Lung (tissue), 12 donors: ENCODE results near the gene FBLN1. TPM values are rescaled to one million over a fixed set of nuclear protein-coding genes. Genes with fewer than 3 reads are reported as not detected.
"Not testable (repeated sequence)": the region's sequence is repeated elsewhere in the genome, so short reads cannot be mapped to it uniquely, and the experiment has no call there.

Experiments used
- ATAC-seq: fragments of 200-7000 bp; cut with Tn5 transposase; one replicate; pipeline ENCODE4 v1.9.1; 2020; ENCODE audit warnings: moderate number of reproducible peaks; ENCODE audit not compliant: insufficient read depth, low FRiP score
- DNase-seq, 3 donors: peaks; one replicate each; pipeline ENCODE4 v3.0.0-alpha.2; 2013 to 2017
- H3K27ac ChIP-seq, 2 donors: one replicate each; pipeline ENCODE4 v1.5.1; 2013; ENCODE audit warnings: mild to moderate bottlenecking in 2 of 2, moderate library complexity in 2 of 2, control low read depth in 1 of 2, inconsistent platforms in 1 of 2, low read depth in 1 of 2, low read length in 1 of 2
- H3K27me3 ChIP-seq, 3 donors: one replicate each; pipeline ENCODE4 v1.5.1; 2013; ENCODE audit warnings: low read length in 2 of 3; ENCODE audit not compliant: control insufficient read depth in 3 of 3, insufficient read depth in 3 of 3
- H3K36me3 ChIP-seq, 4 donors: one replicate each; pipeline ENCODE4 v1.5.1; 2013; ENCODE audit warnings: low read length in 4 of 4, mild to moderate bottlenecking in 1 of 4, moderate library complexity in 1 of 4; ENCODE audit not compliant: control insufficient read depth in 4 of 4, insufficient read depth in 4 of 4
- H3K4me1 ChIP-seq, 5 donors: one replicate each; pipeline ENCODE4 v1.5.1; 2013; ENCODE audit warnings: low read length in 5 of 5, mild to moderate bottlenecking in 2 of 5, moderate library complexity in 1 of 5; ENCODE audit not compliant: control insufficient read depth in 5 of 5, insufficient read depth in 5 of 5
- H3K4me3 ChIP-seq: one replicate; pipeline ENCODE4 v1.5.1; 2013; ENCODE audit warnings: mild to moderate bottlenecking, control low read depth, moderate library complexity
- H3K9ac ChIP-seq, 2 donors: one replicate each; pipeline ENCODE4 v1.5.1; 2013; ENCODE audit warnings: low read length in 2 of 2, control low read depth in 1 of 2; ENCODE audit not compliant: insufficient read depth in 1 of 2
- H3K9me3 ChIP-seq, 4 donors: one replicate each; pipeline ENCODE4 v1.5.1; 2013; ENCODE audit warnings: low read length in 3 of 4, mild to moderate bottlenecking in 1 of 4, moderate library complexity in 1 of 4; ENCODE audit not compliant: control insufficient read depth in 4 of 4, insufficient read depth in 3 of 4
- CTCF ChIP-seq: IDR thresholded peaks from 2 replicates; pipeline ENCODE4 v1.5.1; 2012; ENCODE audit warnings: mild to moderate bottlenecking; ENCODE audit errors: control extremely low read depth, extremely low read depth
- WGBS, 2 donors: extraction: QIAGEN DNeasy Blood & Tissue Kit; methylation state at CpG; one replicate each; pipeline ENCODE4 v1.1.7; 2013; 5-methylcytosine and 5-hydroxymethylcytosine counted together
- polyA plus RNA-seq, 2 donors: library from polyadenylated mRNA; stranded (reverse); fragments of 200-250 nt; gene quantifications; one replicate each; pipeline ENCODE4 v1.2.1, GENCODE V29; 2013
- total RNA-seq, 2 donors: library from RNA; depleted of rRNA in 1 of 2; stranded (reverse); fragments of >200 nt in 1 of 2; gene quantifications; one replicate each; pipeline ENCODE4 v1.2.1, GENCODE V29; 2014 to 2021
- donor health status: control.
- donor health status: control.
- donor health status: Bipolar disorder and iron deficiency.
- donor health status: healthy.
- donor health status: DM: yes; HTN: yes; CAD: no.

FBLN1 gene
- total and polyA plus RNA-seq, 4 donors: 82.7 to 357 (median 233) TPM

GRCh38 chr22:45459235-45459634 is 43.4 kb upstream of the FBLN1 start:
- WGBS, 2 donors: 89 to 91% methylated on average over 8 of the region's 8 CpGs
- Histone ChIP-seq H3K4me1 (peaks cover 0 to 31% (median 7%) of the 10 kb centered on the region in 5 donors), H3K36me3 (no peaks in the 10 kb centered on the region), H3K9ac (no peak overlapping the region), H3K4me3 (no peak overlapping the region), H3K9me3 (no peaks in the 10 kb centered on the region), H3K27me3 (no peaks in the 10 kb centered on the region), H3K27ac (no peak overlapping the region)
- no peak for TF ChIP-seq CTCF
- DNase-seq: no peak
- ATAC-seq: no peak

GRCh38 chr22:45460288-45461109 is 42.2 kb upstream of the FBLN1 start:
- WGBS, 2 donors: 73 to 83% methylated on average over 14 of the region's 14 CpGs
- Histone ChIP-seq H3K27me3 (no peaks in the 10 kb centered on the region), H3K4me3 (no peak overlapping the region), H3K4me1 (peaks cover 0 to 28% (median 7%) of the 10 kb centered on the region in 5 donors), H3K9ac (no peak overlapping the region), H3K27ac (peak overlapping the region in 1 of 2 donors; percentile 18), H3K36me3 (no peaks in the 10 kb centered on the region), H3K9me3 (no peaks in the 10 kb centered on the region)
- no peak for ATAC-seq
- TF ChIP-seq CTCF: no peak
- peak; percentile 90 to 97 (median 96) for DNase-seq

GRCh38 chr22:45462034-45462655 is 40.5 kb upstream of the FBLN1 start:
- H3K27ac ChIP-seq: no peak overlapping the region
- TF ChIP-seq CTCF: no peak
- H3K9me3 ChIP-seq: no peaks in the 10 kb centered on the region
- peaks cover 0 to 28% (median 7%) of the 10 kb centered on the region in 5 donors for H3K4me1 ChIP-seq
- no peaks in the 10 kb centered on the region for H3K27me3 ChIP-seq
- no peak for ATAC-seq
- no peak overlapping the region for H3K9ac ChIP-seq
- 83 to 93% methylated on average over 6 of the region's 6 CpGs for WGBS, 2 donors
- no peak overlapping the region for H3K4me3 ChIP-seq
- no peaks in the 10 kb centered on the region for H3K36me3 ChIP-seq
- peak in 1 of 3 donors; percentile 65 for DNase-seq

- ATAC-seq, H3K36me3 ChIP-seq, H3K27ac ChIP-seq, DNase-seq, H3K27me3 ChIP-seq, H3K9ac ChIP-seq, H3K9me3 ChIP-seq, H3K4me3 ChIP-seq: not testable (repeated sequence)
- WGBS, 2 donors: 94 to 97% methylated on average over 3 of the region's 3 CpGs
- peaks cover 0 to 26% (median 7%) of the 10 kb centered on the region in 5 donors for H3K4me1 ChIP-seq
Measured at GRCh38 chr22:45463691-45464090, 39.0 kb upstream of the FBLN1 start.
